NB4 (cell line): Measurements from ENCODE around the gene NECAB2.

Experiments used
- DNase-seq: peaks from one replicate; pipeline ENCODE4 v3.0.0; 2010; ENCODE audit warnings: low read depth
- H3K4me3 ChIP-seq: one replicate; pipeline ENCODE4 v1.5.1; 2011; ENCODE audit warnings: mild to moderate bottlenecking, low read depth, low read length, moderate library complexity
- CTCF ChIP-seq: IDR thresholded peaks from one replicate; pipeline ENCODE4 v1.5.1; 2012; ENCODE audit warnings: low read depth, low read length
- MAX ChIP-seq: IDR thresholded peaks from 2 replicates; pipeline ENCODE4 v1.6.1; 2011; ENCODE audit warnings: low read depth, low read length
- MYC ChIP-seq: IDR thresholded peaks from 2 replicates; pipeline ENCODE4 v1.6.1; 2011; ENCODE audit warnings: low read depth, low read length
- POLR2A ChIP-seq: IDR thresholded peaks from 2 replicates; pipeline ENCODE4 v1.6.1; 2011; ENCODE audit warnings: mild to moderate bottlenecking; ENCODE audit not compliant: insufficient read length; ENCODE audit errors: extremely low read depth

NECAB2 gene

GRCh38 chr16:83995754-83996153 lies 27.7 kb downstream of the NECAB2 start:
- no peak for DNase-seq

GRCh38 chr16:83996481-83997252 lies 28.6 kb downstream of the NECAB2 start:
- no peak for DNase-seq
- H3K4me3 ChIP-seq, result no peak overlapping the region
- TF ChIP-seq CTCF (no peak), MAX (no peak), POLR2A (no peak), MYC (no peak)

More at GRCh38 chr16:83995754-83996153, 27.7 kb downstream of the NECAB2 start:
- TF ChIP-seq MAX, result no peak
- no peak for TF ChIP-seq POLR2A
- TF ChIP-seq CTCF, result no peak
- no peak for TF ChIP-seq MYC
- no peak overlapping the region for H3K4me3 ChIP-seq

GRCh38 chr16:83998091-83998490 lies 30.0 kb downstream of the NECAB2 start:
- no peak overlapping the region for H3K4me3 ChIP-seq
- TF ChIP-seq POLR2A (no peak), CTCF (no peak), MYC (no peak), MAX (no peak)
- no peak for DNase-seq

GRCh38 chr16:84000989-84001642 lies 33.1 kb downstream of the NECAB2 start:
- DNase-seq, result no peak
- no peak overlapping the region for H3K4me3 ChIP-seq
- no peak for TF ChIP-seq POLR2A
- TF ChIP-seq CTCF, result no peak
- no peak for TF ChIP-seq MAX
- TF ChIP-seq MYC, result no peak

- TF ChIP-seq POLR2A (no peak), CTCF (no peak), MAX (no peak), MYC (no peak)
- no peak for DNase-seq
- H3K4me3 ChIP-seq, result no peak overlapping the region
These were observed 33.7 kb downstream of the NECAB2 start for GRCh38 chr16:84001726-84002125.
